Smooth muscle cell (in vitro differentiated cells): ENCODE results near the gene PLAU. TPM values are rescaled to one million over a fixed set of nuclear protein-coding genes. Genes with fewer than 3 reads are reported as not detected.

Experiments used
- DNase-seq: peaks from one replicate; lab custom pipeline; 2025; ENCODE audit not compliant: unreplicated experiment; lab: John Stamatoyannopoulos, UW
- H2AFZ ChIP-seq: fragments of 200-600 bp; sonication (generic); 2 replicates; pipeline ENCODE4 v1.6.0; 2016; ENCODE audit warnings: antibody characterized with exemption, low read depth, mild to moderate bottlenecking
- H3F3A ChIP-seq: fragments of 200-600 bp; sonication (generic); 2 replicates; pipeline ENCODE4 v1.6.0; 2017; ENCODE audit warnings: antibody characterized with exemption, low read depth
- H3K27ac ChIP-seq: fragments of 200-600 bp; sonication (generic); 2 replicates; pipeline ENCODE4 v1.5.1; 2016; ENCODE audit warnings: low read depth, mild to moderate bottlenecking
- H3K27me3 ChIP-seq: fragments of 200-600 bp; sonication (generic); 2 replicates; pipeline ENCODE4 v1.6.1; 2016; ENCODE audit warnings: low read depth, mild to moderate bottlenecking
- H3K36me3 ChIP-seq: fragments of 200-600 bp; sonication (generic); 2 replicates; pipeline ENCODE4 v1.5.1; 2016; ENCODE audit warnings: low read depth
- H3K4me1 ChIP-seq: fragments of 200-600 bp; sonication (generic); 2 replicates; pipeline ENCODE4 v1.5.1; 2016; ENCODE audit warnings: low read depth
- H3K4me2 ChIP-seq: fragments of 200-600 bp; sonication (generic); 2 replicates; pipeline ENCODE4 v1.6.0; 2016; ENCODE audit warnings: mild to moderate bottlenecking
- H3K4me3 ChIP-seq: fragments of 200-600 bp; sonication (generic); 2 replicates; pipeline ENCODE4 v1.5.1; 2016; ENCODE audit warnings: mild to moderate bottlenecking
- H3K79me2 ChIP-seq: fragments of 200-600 bp; sonication (generic); 2 replicates; pipeline ENCODE4 v1.6.0; 2016; ENCODE audit warnings: low read depth, mild to moderate bottlenecking
- H3K9ac ChIP-seq: fragments of 200-600 bp; sonication (generic); 2 replicates; pipeline ENCODE4 v1.6.0; 2016; ENCODE audit warnings: low read depth
- H3K9me3 ChIP-seq: fragments of 200-600 bp; sonication (generic); replicated peaks from 2 replicates; pipeline ENCODE4 v1.5.1; 2016; ENCODE audit warnings: low read depth
- H4K20me1 ChIP-seq: fragments of 200-600 bp; sonication (generic); 2 replicates; pipeline ENCODE4 v1.6.0; 2016; ENCODE audit warnings: low read depth
- CTCF ChIP-seq: fragments of 200-600 bp; sonication (generic); IDR thresholded peaks from 2 replicates; pipeline ENCODE4 v1.5.1; 2017; ENCODE audit warnings: borderline replicate concordance, mild to moderate bottlenecking, antibody characterized with exemption; ENCODE audit not compliant: insufficient read depth, poor library complexity, severe bottlenecking
- WGBS: methylation state at CpG from one replicate; pipeline ENCODE4 v1.1.7; 2016; ENCODE audit warnings: low lambda C conversion rate; 5-methylcytosine and 5-hydroxymethylcytosine counted together
- polyA plus RNA-seq: library from polyadenylated mRNA; unstranded; fragments of >200 nt; fragmentation: Nextera tagmentation; extraction: Ambion mirVana; gene quantifications from 2 replicates; pipeline ENCODE4 v1.2.1, GENCODE V29; 2016
- total RNA-seq: library from RNA; depleted of rRNA; stranded (reverse); fragments of >200 nt; gene quantifications from 2 replicates; pipeline ENCODE4 v1.2.3, GENCODE V29; 2014

PLAU gene
- total and polyA plus RNA-seq, 2 experiments from 2014 or later, result 9.2 to 10.7 TPM

GRCh38 chr10:73932620-73933112, 21.7 kb downstream of the PLAU start:
- Histone ChIP-seq H3F3A (no peaks in the 10 kb centered on the region), H3K79me2 (no peaks in the 10 kb centered on the region), H3K27me3 (no peaks in the 10 kb centered on the region), H3K4me2 (no peak overlapping the region), H3K27ac (peak overlapping the region; percentile 64), H3K9ac (no peak overlapping the region), H4K20me1 (no peaks in the 10 kb centered on the region), H3K36me3 (no peaks in the 10 kb centered on the region), H3K4me3 (no peak overlapping the region), H3K9me3 (no peaks in the 10 kb centered on the region), H3K4me1 (no peaks in the 10 kb centered on the region), H2AFZ (no peak overlapping the region)
- 92% methylated on average over 6 of the region's 6 CpGs for WGBS
- no peak for DNase-seq
- TF ChIP-seq CTCF, result no peak

GRCh38 chr10:73934074-73934473, 23.1 kb downstream of the PLAU start:
- no peaks in the 10 kb centered on the region for H3K9me3 ChIP-seq
- 87% methylated on average over 4 of the region's 4 CpGs for WGBS
- H2AFZ ChIP-seq, result peak overlapping the region; percentile 36
- H3K4me3 ChIP-seq, result no peak overlapping the region
- H3K9ac ChIP-seq, result no peak overlapping the region
- H3K36me3 ChIP-seq, result no peaks in the 10 kb centered on the region
- no peaks in the 10 kb centered on the region for H3K79me2 ChIP-seq
- no peaks in the 10 kb centered on the region for H3K4me1 ChIP-seq
- H4K20me1 ChIP-seq, result no peaks in the 10 kb centered on the region
- H3F3A ChIP-seq, result no peaks in the 10 kb centered on the region
- no peak for DNase-seq
- H3K27ac ChIP-seq, result no peak overlapping the region
- no peak overlapping the region for H3K4me2 ChIP-seq
- no peaks in the 10 kb centered on the region for H3K27me3 ChIP-seq
- no peak for TF ChIP-seq CTCF

- Histone ChIP-seq H3K4me1 (peaks cover 2% of the 10 kb centered on the region), H3K9ac (no peak overlapping the region), H4K20me1 (no peaks in the 10 kb centered on the region), H3K27me3 (no peaks in the 10 kb centered on the region), H3K36me3 (no peaks in the 10 kb centered on the region), H3F3A (no peaks in the 10 kb centered on the region), H3K4me3 (no peak overlapping the region), H3K79me2 (no peaks in the 10 kb centered on the region), H3K4me2 (no peak overlapping the region), H2AFZ (no peak overlapping the region), H3K27ac (no peak overlapping the region), H3K9me3 (no peaks in the 10 kb centered on the region)
- no peak for TF ChIP-seq CTCF
- no peak for DNase-seq
- 94% methylated on average over 3 of the region's 3 CpGs for WGBS
Measured at GRCh38 chr10:73935895-73936294, 25.0 kb downstream of the PLAU start.

DNA sequence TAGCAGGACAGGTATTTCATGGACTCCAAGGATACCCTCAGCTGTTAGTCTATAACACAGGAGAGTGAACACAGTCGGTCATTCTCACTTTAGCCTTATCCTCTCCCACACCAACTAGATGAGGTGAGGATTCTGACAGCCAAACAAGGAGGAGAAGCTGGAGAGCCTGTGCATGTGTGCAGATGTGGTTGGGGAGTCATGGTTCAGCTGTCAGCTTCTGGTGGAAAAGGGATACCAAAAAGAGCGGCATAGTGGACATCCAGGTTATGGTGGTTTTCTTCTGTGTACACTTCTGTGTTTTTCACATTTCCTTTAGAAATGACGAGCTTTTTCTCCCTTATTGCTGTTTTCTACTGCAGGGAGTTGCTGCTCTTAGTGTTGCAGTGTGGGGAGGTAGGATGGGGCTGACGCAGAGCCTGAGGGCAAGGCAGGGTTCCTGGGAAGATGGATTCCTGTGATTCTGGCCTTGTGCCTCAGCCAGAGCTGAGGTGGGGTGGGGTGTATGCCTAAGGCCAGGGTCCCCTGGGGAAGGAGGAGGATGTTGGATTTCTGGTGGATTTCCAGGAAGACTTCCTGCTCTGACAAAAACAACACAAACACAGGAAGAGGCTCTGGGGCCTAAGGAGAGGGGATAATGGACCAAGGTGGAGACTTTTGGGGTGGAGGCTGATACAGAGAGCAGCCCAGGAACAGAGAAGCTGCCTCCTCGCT, 26.6 kb downstream of the PLAU start:
- TF ChIP-seq CTCF, result no peak
- Histone ChIP-seq H3K27ac (no peak overlapping the region), H4K20me1 (no peaks in the 10 kb centered on the region), H3K4me1 (peaks cover 8% of the 10 kb centered on the region), H3K9me3 (no peaks in the 10 kb centered on the region), H3K4me2 (no peak overlapping the region), H3K4me3 (no peak overlapping the region), H3K79me2 (no peaks in the 10 kb centered on the region), H3K27me3 (no peaks in the 10 kb centered on the region), H3K9ac (no peak overlapping the region), H3K36me3 (no peaks in the 10 kb centered on the region), H3F3A (no peaks in the 10 kb centered on the region), H2AFZ (no peak overlapping the region)
- DNase-seq, result no peak
- WGBS, result 89% methylated on average over 5 of the region's 5 CpGs
